ENCODE results near the gene MAPK11. TPM values are rescaled to one million over a fixed set of nuclear protein-coding genes. Genes with fewer than 3 reads are reported as not detected.

MAPK11 gene
- total RNA-seq, 2 donors from 2014 or later = 16.6 to 27.1 TPM

DNA sequence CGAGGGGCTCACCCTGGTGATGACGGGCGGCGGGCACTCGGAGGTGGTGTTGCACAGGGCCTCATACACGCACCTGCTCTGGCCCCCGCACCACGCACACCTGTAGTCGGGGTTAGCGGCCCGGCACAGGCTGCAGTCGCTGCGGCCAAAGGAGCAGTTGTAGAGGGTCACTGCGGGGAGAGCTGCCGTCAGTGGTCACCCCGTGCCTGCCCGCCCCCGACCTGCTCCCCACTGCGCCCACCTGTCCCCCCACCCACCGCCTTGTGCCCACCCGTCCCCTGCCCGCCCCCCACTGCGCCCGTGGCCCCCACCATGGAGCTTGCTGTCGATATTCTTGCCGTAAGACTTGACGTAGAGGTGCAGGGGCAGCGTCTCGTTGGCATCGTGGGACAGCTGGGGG, 13.6 kb upstream of the MAPK11 start:
- DNase-seq (no peak), ATAC-seq (replicated peaks in 1 of 2) (no peak)
- H3K4me3 Mint-ChIP-seq = no peak overlapping the region
- H3K27ac Mint-ChIP-seq = no peak overlapping the region
- H3K36me3 Mint-ChIP-seq (ENCODE audit: insufficient read depth in 2 of 2) = no peaks in the 10 kb centered on the region
- no peaks in the 10 kb centered on the region for H3K4me1 Mint-ChIP-seq (ENCODE audit: low read depth)
- no peaks in the 10 kb centered on the region for H3K27me3 Mint-ChIP-seq (ENCODE audit: low read depth)
- no peaks in the 10 kb centered on the region for H3K9me3 Mint-ChIP-seq

DNA sequence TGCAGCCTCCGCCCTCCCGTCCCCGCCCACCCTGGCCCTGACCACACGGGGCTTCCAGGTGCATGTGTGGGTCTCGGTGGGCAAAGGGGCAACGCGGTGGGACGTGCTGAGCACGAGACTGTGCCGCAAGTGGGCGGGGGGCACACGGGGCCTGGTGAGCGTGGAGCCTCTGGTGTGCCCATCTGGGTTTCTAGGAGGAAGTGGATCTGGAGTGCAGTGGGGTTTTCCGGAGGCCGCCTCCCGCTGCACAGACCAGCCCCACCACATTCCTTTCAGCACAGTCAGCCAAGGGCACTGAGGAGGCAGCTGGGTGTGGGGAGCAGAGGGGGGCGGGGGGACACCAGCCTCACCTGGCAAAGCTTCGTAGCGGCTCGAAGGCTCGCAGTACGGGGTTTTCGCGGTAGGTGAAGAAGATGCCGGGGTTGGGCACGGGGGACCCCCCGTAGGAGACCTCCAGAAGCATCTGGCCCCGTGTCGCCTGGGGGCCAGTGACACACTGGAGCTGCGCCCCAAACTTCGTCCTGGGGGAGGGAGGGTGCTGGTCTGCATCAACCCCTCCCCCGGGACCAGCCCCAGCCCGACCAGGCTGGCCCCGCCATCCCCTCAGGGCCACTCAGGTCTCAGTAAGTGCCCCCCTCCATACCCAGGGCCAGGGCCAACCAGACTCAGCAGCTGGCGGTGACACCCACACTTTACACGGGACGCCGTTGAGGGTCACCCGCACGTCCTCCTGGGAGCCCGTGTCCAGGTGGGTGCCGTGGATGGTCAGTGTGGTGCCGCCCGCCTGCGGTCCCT, 12.4 kb upstream of the MAPK11 start:
- Mint-ChIP-seq H3K4me1 (ENCODE audit: low read depth) (no peaks in the 10 kb centered on the region), H3K27ac (no peak overlapping the region), H3K36me3 (ENCODE audit: insufficient read depth in 2 of 2) (no peaks in the 10 kb centered on the region), H3K4me3 (no peak overlapping the region), H3K9me3 (no peaks in the 10 kb centered on the region), H3K27me3 (ENCODE audit: low read depth) (no peaks in the 10 kb centered on the region)
- ATAC-seq (replicated peaks in 1 of 2) (no peak), DNase-seq (no peak)

DNA sequence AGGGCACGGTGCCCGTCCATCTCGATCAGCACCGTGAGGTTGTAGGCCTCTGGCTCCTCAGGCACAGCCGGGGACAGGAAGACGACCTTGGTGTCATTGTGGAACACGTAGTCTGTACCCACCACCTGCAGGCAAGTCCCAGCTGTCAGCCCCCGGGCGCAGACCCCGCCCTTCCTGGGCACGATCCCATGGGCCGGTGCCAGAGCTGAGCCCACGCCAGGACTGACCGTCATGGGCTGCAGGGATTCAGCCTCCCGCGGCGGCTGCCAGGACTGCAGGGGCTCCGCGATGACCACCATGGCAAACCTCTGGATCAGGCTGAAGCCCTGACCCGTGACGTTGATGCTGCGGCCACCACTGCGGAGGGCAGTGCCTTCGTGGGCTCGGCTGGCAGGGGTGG, 11.8 kb upstream of the MAPK11 start:
- Mint-ChIP-seq H3K36me3 (ENCODE audit: insufficient read depth in 2 of 2) (no peaks in the 10 kb centered on the region), H3K9me3 (no peaks in the 10 kb centered on the region), H3K27ac (no peak overlapping the region), H3K4me3 (no peak overlapping the region), H3K27me3 (ENCODE audit: low read depth) (no peaks in the 10 kb centered on the region), H3K4me1 (ENCODE audit: low read depth) (no peaks in the 10 kb centered on the region)
- ATAC-seq (replicated peaks in 1 of 2) (no peak), DNase-seq (no peak)

DNA sequence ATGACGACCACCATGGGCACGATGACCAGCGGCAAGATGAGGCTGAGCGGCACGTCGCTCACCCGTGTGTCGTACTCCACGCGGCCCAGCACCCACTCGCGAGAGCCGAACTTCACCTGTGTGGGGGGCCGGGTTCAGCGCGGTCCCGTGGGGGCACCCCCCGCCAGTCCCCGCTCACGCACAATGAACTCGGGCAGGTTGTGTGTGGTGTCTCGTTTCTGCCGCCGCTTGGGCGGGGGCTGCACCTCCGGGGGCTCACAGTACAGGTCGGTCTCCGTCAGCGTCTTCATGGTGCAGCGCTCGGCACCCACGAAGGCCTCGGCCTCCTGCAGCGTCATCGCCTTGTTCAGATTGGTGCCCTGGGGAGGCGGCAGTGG, 11.2 kb upstream of the MAPK11 start:
- Mint-ChIP-seq H3K27me3 (ENCODE audit: low read depth) (no peaks in the 10 kb centered on the region), H3K36me3 (ENCODE audit: insufficient read depth in 2 of 2) (no peaks in the 10 kb centered on the region), H3K27ac (no peak overlapping the region), H3K4me1 (ENCODE audit: low read depth) (no peaks in the 10 kb centered on the region), H3K9me3 (no peaks in the 10 kb centered on the region), H3K4me3 (no peak overlapping the region)
- ATAC-seq (replicated peaks in 1 of 2) (no peak), DNase-seq (no peak)

DNA sequence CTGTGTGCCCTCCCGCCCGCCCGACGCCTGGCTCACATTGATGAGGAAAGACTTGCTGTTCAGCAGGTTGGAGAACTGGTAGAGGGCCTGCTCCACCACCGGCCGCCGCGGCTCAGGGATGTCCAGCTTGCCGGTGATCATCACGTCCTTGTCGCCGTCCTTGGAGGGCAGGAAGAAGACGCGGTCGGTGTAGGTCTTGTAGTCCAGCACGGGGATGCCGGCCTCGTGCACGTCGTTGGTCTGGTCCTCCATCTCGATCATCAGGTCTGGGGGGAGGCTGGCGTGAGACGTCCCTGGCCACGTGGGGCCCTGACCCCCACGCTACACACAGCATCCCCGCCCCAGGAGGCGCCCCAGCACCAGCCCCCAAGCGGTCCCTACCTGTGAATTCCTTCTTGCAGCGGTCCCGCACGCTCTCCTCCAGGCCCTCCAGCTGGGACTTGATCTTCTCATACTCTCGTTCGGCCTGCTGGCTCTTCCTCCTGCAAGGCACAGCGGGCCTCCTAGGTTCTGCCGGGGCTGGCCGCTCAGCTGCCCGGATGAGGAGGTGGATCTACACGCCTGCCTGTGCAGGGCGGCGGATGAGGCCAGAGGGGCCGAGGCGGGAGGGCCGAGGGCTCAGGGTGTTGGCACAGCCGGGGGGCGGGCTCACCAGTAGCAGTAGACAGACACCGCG, 10.7 kb upstream of the MAPK11 start:
- H3K27me3 Mint-ChIP-seq (ENCODE audit: low read depth) = no peaks in the 10 kb centered on the region
- ATAC-seq (replicated peaks in 1 of 2) (no peak), DNase-seq (no peak)
- H3K4me3 Mint-ChIP-seq = no peak overlapping the region
- no peaks in the 10 kb centered on the region for H3K4me1 Mint-ChIP-seq (ENCODE audit: low read depth)
- no peaks in the 10 kb centered on the region for H3K36me3 Mint-ChIP-seq (ENCODE audit: insufficient read depth in 2 of 2)
- no peak overlapping the region for H3K27ac Mint-ChIP-seq
- H3K9me3 Mint-ChIP-seq = no peaks in the 10 kb centered on the region

DNA sequence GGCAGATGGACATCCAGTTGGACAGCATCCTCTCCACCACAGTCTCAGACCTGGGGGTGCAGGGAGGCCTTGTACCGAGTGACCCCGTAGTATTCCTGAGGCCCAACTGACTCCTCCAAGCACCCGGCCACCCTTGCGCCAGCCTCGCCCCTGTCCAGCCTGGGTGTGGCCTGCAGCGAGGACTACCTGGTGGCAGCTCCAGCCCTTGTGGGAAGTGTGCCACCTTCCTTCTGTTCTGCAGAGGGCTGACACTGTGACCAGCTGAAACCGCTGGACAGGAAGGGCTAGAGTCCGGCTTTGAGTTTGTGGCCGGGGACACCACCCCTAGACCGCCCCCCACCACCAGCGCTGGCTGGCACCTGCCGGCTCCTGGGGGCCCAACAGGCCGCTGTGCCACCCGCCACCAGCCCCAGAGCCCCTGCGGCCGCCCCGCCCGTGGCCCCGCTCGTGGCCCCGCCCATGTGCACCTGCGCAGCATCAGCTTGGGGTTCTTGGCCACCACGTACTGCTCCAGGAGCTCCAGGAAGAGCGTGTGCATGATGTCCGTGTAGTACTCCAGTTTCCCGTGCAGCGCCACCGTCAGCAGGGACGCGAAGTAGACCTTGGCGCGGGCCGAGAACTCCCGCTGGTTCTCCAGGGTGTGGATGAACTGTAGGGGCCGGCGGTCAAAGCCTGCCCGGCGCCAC, 10.0 kb upstream of the MAPK11 start:
- Mint-ChIP-seq H3K9me3 (no peaks in the 10 kb centered on the region), H3K4me1 (ENCODE audit: low read depth) (no peaks in the 10 kb centered on the region), H3K36me3 (ENCODE audit: insufficient read depth in 2 of 2) (no peaks in the 10 kb centered on the region), H3K27me3 (ENCODE audit: low read depth) (no peaks in the 10 kb centered on the region), H3K4me3 (no peak overlapping the region), H3K27ac (no peak overlapping the region)
- no peak for DNase-seq
- ATAC-seq (replicated peaks in 1 of 2) = no peak

DNA sequence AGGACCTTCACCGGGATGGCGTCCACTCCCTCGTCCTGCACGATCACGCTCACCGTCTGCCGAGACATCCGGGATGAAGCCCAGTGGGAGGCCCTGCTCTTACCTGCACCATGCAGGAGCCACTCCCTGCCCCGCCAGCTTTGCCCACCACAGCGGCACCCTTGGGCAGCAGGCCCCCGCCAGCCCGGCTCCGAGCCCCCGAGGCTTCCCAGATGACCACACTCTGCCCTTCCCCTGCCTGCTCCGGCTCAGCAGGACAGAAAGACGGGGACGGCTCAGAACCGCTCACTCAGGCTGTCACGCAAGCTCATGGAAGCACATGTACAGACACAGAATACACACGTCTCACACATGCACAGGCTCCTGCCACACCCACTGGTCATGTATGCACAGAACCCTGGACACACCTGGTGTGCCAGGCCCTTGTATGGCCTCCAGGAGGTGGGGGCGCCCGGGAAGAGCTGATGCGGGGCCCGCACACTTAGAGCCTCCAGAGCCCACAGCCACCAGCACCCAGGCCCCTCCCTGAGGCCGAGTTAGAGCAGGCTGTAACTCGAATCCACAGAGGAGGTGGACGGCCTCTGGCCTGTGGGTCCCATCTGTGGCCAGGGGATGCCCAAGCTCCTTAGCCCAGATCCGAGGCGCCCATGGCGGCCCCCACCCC, 8.9 kb upstream of the MAPK11 start:
- Mint-ChIP-seq H3K4me3 (no peak overlapping the region), H3K4me1 (ENCODE audit: low read depth) (no peaks in the 10 kb centered on the region), H3K27ac (no peak overlapping the region), H3K27me3 (ENCODE audit: low read depth) (no peaks in the 10 kb centered on the region), H3K9me3 (no peaks in the 10 kb centered on the region), H3K36me3 (ENCODE audit: insufficient read depth in 2 of 2) (no peaks in the 10 kb centered on the region)
- no peak for ATAC-seq (replicated peaks in 1 of 2)
- no peak for DNase-seq

DNA sequence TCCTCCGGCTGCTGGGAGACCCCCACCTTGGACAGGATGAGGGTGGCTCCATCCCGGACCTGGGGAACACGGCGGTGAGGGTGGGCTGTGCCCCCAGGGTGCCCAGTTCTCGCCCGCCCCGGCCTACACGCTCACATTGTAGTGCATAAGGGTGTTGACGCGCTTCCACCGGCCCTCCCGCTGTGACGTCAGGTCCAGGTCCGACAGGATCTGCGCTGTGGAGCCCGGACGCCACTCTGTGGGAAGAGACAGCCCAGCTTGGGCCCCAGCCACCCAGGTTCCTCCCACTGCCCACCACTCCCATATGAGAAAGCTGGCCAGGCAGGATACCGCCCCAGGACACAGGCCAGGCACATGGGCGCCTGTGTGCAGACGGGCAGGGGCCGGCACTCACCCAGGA, 8.3 kb upstream of the MAPK11 start:
- Mint-ChIP-seq H3K27me3 (ENCODE audit: low read depth) (no peaks in the 10 kb centered on the region), H3K4me3 (no peak overlapping the region), H3K9me3 (no peaks in the 10 kb centered on the region), H3K36me3 (ENCODE audit: insufficient read depth in 2 of 2) (no peaks in the 10 kb centered on the region), H3K4me1 (ENCODE audit: low read depth) (no peaks in the 10 kb centered on the region), H3K27ac (no peak overlapping the region)
- no peak for ATAC-seq (replicated peaks in 1 of 2)
- DNase-seq = no peak

DNA sequence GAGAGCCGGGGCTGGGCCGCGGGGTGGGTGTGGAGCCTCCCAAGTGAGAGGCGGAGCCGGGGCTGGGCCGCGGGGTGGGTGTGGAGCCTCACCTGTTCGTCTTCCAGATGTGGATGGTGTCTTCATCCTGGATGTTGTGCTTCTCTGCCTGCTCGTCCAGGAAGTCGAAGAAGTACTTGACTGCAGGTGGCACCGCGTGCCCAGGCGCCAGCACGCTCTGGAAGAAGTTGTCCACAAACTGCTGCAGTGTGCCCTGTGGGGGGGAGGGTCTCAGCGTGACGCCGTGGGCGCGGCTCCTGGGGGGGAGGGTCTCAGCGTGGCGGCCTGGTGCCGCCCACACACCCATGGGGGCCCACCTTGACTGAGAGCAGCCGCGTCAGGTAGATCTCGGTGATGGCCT, 7.6 kb upstream of the MAPK11 start:
- H3K36me3 Mint-ChIP-seq (ENCODE audit: insufficient read depth in 2 of 2) = no peaks in the 10 kb centered on the region
- H3K27ac Mint-ChIP-seq = no peak overlapping the region
- H3K27me3 Mint-ChIP-seq (ENCODE audit: low read depth) = no peaks in the 10 kb centered on the region
- H3K4me3 Mint-ChIP-seq = no peak overlapping the region
- no peaks in the 10 kb centered on the region for H3K9me3 Mint-ChIP-seq
- H3K4me1 Mint-ChIP-seq (ENCODE audit: low read depth) = no peaks in the 10 kb centered on the region
- no peak for DNase-seq
- no peak for ATAC-seq (replicated peaks in 1 of 2)

DNA sequence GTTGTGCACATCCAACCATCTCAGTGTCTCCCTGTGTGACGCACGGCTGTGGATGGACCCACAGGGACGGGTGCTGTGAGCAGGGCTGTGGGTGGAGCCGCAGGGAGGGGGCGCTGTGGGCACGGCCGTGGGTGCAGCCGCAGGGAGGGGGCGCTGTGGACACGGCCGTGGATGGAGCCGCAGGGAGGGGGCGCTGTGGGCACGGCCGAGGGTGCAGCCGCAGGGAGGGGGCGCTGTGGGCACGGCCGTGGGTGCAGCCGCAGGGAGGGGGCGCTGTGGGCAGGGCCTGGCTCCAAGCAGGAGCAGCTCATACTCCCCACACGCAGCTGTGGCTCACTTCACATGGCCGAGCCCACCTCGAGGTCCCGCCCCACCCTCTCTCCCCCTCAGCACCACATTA, 6.0 kb upstream of the MAPK11 start:
- peak; percentile 79 for DNase-seq
- Mint-ChIP-seq H3K27me3 (ENCODE audit: low read depth) (no peaks in the 10 kb centered on the region), H3K4me1 (ENCODE audit: low read depth) (no peaks in the 10 kb centered on the region), H3K4me3 (no peak overlapping the region), H3K9me3 (no peaks in the 10 kb centered on the region), H3K36me3 (ENCODE audit: insufficient read depth in 2 of 2) (no peaks in the 10 kb centered on the region), H3K27ac (no peak overlapping the region)
- peak; percentile 80 to 82 for ATAC-seq (replicated peaks in 1 of 2)

DNA sequence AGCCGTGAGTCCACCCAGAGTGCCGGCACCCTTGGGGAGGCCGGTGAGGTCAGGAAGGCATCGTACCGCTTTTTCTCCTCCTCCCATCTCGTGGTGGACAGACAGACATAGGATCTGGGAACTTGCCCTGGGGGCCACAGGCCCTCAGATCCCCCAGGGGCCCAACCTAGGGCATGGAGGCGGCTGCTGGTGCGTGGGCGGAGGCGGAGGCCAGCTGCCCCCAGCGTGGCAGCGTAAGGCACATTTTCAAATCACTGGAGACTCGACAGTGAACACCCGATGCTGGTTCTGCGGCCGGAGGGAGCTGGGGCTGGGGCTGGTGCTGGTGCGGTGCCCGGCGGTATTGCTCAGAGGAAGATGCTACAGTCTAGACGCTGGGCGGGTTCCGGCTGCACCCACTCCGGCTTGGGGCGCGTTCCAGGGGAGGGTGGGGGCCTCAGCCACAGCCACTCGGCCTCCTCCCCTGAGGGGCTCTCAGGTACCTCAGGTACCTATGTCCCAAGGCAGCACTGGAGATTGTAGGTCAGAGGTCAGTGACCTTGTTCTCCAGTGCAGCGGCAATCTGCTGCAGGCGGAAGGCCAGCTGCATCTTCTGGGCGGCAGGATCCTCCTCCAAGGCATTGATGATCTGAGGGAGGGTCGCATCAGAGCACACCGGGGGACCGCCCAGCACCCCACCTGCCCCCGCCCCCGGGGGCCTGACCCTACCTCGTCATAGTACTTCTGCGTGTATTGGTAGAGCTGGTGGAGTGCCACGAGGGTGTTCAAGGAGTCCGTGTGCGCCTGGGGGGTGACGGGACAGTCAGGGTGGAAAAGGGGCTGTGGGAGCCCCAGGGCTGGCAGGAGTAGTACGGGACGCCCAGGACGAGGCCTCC, 5.2 kb upstream of the MAPK11 start:
- Mint-ChIP-seq H3K27me3 (ENCODE audit: low read depth) (no peaks in the 10 kb centered on the region), H3K27ac (no peak overlapping the region), H3K9me3 (no peaks in the 10 kb centered on the region), H3K36me3 (ENCODE audit: insufficient read depth in 2 of 2) (no peaks in the 10 kb centered on the region), H3K4me1 (ENCODE audit: low read depth) (no peaks in the 10 kb centered on the region), H3K4me3 (no peak overlapping the region)
- ATAC-seq (replicated peaks in 1 of 2) (no peak), DNase-seq (no peak)

DNA sequence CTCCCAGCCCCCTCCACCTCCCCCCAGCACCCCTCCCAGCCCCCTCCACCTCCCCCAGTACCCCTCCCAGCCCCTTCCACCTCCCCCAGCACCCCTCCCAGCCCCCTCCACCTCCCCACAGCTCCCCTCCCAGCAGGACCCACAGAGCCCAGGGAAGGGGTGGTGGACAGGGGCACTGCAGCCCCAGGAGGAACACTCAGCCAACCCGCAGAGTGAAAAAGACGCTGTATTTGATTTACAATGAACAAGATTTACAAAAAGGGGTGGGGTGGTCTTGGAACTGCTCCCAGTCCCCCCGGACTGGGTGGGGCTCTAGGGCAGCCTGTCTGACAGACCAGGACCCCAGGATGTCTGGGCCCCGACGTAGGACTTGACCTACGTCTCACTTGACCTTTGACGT, 4.6 kb upstream of the MAPK11 start:
- H3K4me3 Mint-ChIP-seq = no peak overlapping the region
- H3K27me3 Mint-ChIP-seq (ENCODE audit: low read depth) = no peaks in the 10 kb centered on the region
- DNase-seq = no peak
- no peaks in the 10 kb centered on the region for H3K36me3 Mint-ChIP-seq (ENCODE audit: insufficient read depth in 2 of 2)
- H3K4me1 Mint-ChIP-seq (ENCODE audit: low read depth) = no peaks in the 10 kb centered on the region
- no peak overlapping the region for H3K27ac Mint-ChIP-seq
- no peaks in the 10 kb centered on the region for H3K9me3 Mint-ChIP-seq
- no peak for ATAC-seq (replicated peaks in 1 of 2)
